ENCODE results near the gene CAPN14. TPM values are rescaled to one million over a fixed set of nuclear protein-coding genes. Genes with fewer than 3 reads are reported as not detected.

The CAPN14 gene
- total RNA-seq, 2 experiments from 2014 or later, result 0.20 to 0.30 TPM

DNA sequence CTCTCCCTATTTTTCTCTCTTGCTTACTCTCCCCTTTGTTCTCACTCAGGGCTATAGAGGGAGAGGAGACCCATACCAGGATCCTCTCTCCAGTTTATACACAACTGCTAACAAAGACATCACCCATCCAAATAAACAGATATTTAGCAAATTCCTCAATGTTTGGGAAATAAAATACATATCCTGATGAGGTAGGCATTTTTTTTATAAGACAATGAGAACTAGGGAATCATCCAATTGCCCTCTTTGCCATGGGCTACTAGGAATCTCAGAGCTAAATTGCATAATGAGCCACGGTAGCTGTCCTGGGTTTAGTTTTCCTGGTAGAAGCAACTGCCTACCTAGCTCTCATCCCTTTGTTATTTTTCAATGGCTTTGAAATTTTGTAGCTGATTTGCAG, 27.1 kb downstream of the CAPN14 start:
- CTCF ChIA-PET, result no interaction called here

DNA sequence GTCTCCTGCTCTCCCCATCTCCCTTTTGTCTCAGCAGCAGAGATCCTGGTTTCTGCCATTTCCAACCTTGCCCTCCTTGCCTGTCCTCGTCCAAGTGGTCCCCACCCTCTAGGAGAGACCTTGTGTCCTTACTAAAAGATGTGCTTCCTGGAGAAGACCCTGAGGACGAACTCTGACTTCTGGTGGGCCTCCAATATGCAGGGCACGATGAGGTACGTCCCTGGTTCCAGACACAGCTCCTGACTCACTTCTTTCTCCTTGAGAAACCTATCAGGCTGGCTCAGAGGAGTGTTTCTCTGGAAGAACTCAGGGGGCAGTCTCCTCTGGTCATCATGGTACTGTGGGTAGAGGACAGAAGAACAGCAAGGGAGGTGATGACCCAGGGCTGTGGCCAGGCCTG, 28.2 kb downstream of the CAPN14 start:
- no peak for DNase-seq
- no peak for ATAC-seq (ENCODE audit: poor library complexity)
- Histone ChIP-seq H3K4me3 (ENCODE audit: low read length) (no peak overlapping the region), H3K27ac (ENCODE audit: low read depth in 1 of 2, low read length in 2 of 2) (no peak overlapping the region), H3K27me3 (ENCODE audit: control insufficient read depth in 1 of 2, insufficient read depth in 2 of 2, low read length in 2 of 2) (no peaks in the 10 kb centered on the region), H3K4me1 (ENCODE audit: insufficient read depth, low read length) (no peaks in the 10 kb centered on the region), H3K36me3 (ENCODE audit: insufficient read depth, low read length) (no peaks in the 10 kb centered on the region), H3K9me3 (ENCODE audit: control insufficient read depth in 1 of 2, insufficient read depth in 1 of 2, low read length in 2 of 2) (no peaks in the 10 kb centered on the region)
- Mint-ChIP-seq H3K9me3 (no peaks in the 10 kb centered on the region), H3K27ac (no peak overlapping the region), H3K36me3 (ENCODE audit: low read depth) (peaks cover 3% of the 10 kb centered on the region), H3K4me3 (no peak overlapping the region), H3K27me3 (no peaks in the 10 kb centered on the region), H3K4me1 (ENCODE audit: low read depth) (no peaks in the 10 kb centered on the region)
- intact Hi-C loops (cut with DNase I, micrococcal nuclease), result no loop called here
- ChIA-PET CTCF (no interaction called here), POLR2A (no interaction called here)
- TF ChIP-seq CTCF (IDR thresholded peaks at IDR 0.05), result no peak

More for the DNA sequence above, 27.1 kb downstream of the CAPN14 start:
- H3K9me3 Mint-ChIP-seq, result no peaks in the 10 kb centered on the region
- Histone ChIP-seq H3K4me1 (ENCODE audit: insufficient read depth, low read length) (no peaks in the 10 kb centered on the region), H3K9me3 (ENCODE audit: control insufficient read depth in 1 of 2, insufficient read depth in 1 of 2, low read length in 2 of 2) (no peaks in the 10 kb centered on the region), H3K27ac (ENCODE audit: low read depth in 1 of 2, low read length in 2 of 2) (no peak overlapping the region), H3K36me3 (ENCODE audit: insufficient read depth, low read length) (no peaks in the 10 kb centered on the region), H3K27me3 (ENCODE audit: control insufficient read depth in 1 of 2, insufficient read depth in 2 of 2, low read length in 2 of 2) (no peaks in the 10 kb centered on the region), H3K4me3 (ENCODE audit: low read length) (no peak overlapping the region)
- DNase-seq, result no peak
- no peaks in the 10 kb centered on the region for H3K4me1 Mint-ChIP-seq (ENCODE audit: low read depth)
- POLR2A ChIA-PET, result no interaction called here
- no peak for TF ChIP-seq CTCF (IDR thresholded peaks at IDR 0.05)
- no peak for ATAC-seq (ENCODE audit: poor library complexity)
- no peak overlapping the region for H3K4me3 Mint-ChIP-seq
- no peaks in the 10 kb centered on the region for H3K27me3 Mint-ChIP-seq
- no peaks in the 10 kb centered on the region for H3K36me3 Mint-ChIP-seq (ENCODE audit: low read depth)
- no peak overlapping the region for H3K27ac Mint-ChIP-seq
- intact Hi-C loops (cut with DNase I, micrococcal nuclease), result no loop called here

DNA sequence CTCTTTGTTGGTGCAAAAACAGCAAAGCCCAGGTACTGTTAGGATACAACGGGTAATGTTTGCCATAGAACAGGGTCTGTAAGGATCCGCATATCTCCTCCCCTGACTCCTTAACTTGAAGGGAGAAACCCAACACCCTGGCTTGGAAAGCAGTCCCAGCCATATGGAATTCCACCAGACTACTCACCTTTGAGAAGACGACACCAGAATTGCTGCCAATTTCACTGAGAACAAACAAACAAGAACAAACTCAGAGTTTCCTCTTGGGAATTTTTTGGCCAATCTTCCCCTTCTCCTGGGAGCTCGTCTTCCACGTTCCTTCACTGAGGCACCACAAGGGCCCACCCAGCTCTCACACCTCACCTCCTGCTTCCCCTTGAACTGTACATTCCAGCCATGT, 29.2 kb downstream of the CAPN14 start:
- Mint-ChIP-seq H3K4me3 (no peak overlapping the region), H3K27me3 (no peaks in the 10 kb centered on the region), H3K27ac (no peak overlapping the region), H3K4me1 (ENCODE audit: low read depth) (no peaks in the 10 kb centered on the region), H3K9me3 (no peaks in the 10 kb centered on the region), H3K36me3 (ENCODE audit: low read depth) (peaks cover 4% of the 10 kb centered on the region)
- DNase-seq (no peak), ATAC-seq (ENCODE audit: poor library complexity) (no peak)
- intact Hi-C loops (cut with DNase I, micrococcal nuclease), result no loop called here
- CTCF ChIA-PET, result no interaction called here
- H3K27me3 ChIP-seq (ENCODE audit: control insufficient read depth in 1 of 2, insufficient read depth in 2 of 2, low read length in 2 of 2), result no peaks in the 10 kb centered on the region
- no peaks in the 10 kb centered on the region for H3K9me3 ChIP-seq (ENCODE audit: control insufficient read depth in 1 of 2, insufficient read depth in 1 of 2, low read length in 2 of 2)
- H3K4me1 ChIP-seq (ENCODE audit: insufficient read depth, low read length), result no peaks in the 10 kb centered on the region
- TF ChIP-seq CTCF (IDR thresholded peaks at IDR 0.05), result no peak
- H3K4me3 ChIP-seq (ENCODE audit: low read length), result no peak overlapping the region
- no peaks in the 10 kb centered on the region for H3K36me3 ChIP-seq (ENCODE audit: insufficient read depth, low read length)
- POLR2A ChIA-PET, result no interaction called here
- no peak overlapping the region for H3K27ac ChIP-seq (ENCODE audit: low read depth in 1 of 2, low read length in 2 of 2)
